HCT116 (cell line): ENCODE measurements around the gene NCF2. TPM values are rescaled to one million over a fixed set of nuclear protein-coding genes. Genes with fewer than 3 reads are reported as not detected.

Source experiments
- ATAC-seq: fragments of 200-7000 bp; cut with Tn5 transposase; 2 replicates; pipeline ENCODE4 v1.9.1; 2020; ENCODE audit warnings: mild to moderate bottlenecking, moderate library complexity
- BruUV-seq: library from RNA; stranded (reverse); fragments of 400-500 nt; replicated peaks from 2 replicates; lab custom pipeline; 2021; lab: Mats Ljungman, UMichigan
- CTCF ChIA-PET: fragments of 300-600 bp; sonication (Branson Sonifier 250); formaldehyde crosslinking; loops from one replicate; lab custom pipeline; 2021; ENCODE audit warnings: antibody characterized with exemption; lab: Charles Lee
- POLR2A ChIA-PET: fragments of 300-600, 350-600 bp; sonication (Branson Sonifier 250); formaldehyde crosslinking; loops from one replicate; lab custom pipeline; 2021; ENCODE audit warnings: antibody characterized with exemption; lab: Charles Lee
- RAD21 ChIA-PET, 2 experiments: fragments of 300-600 bp; sonication (Branson Sonifier 250); formaldehyde crosslinking; loops; one replicate each; lab custom pipeline; 2023; ENCODE audit warnings: low total read pairs in 2 of 2; ENCODE audit not compliant: uncharacterized antibody in 2 of 2, unreplicated experiment in 2 of 2, low non-redundant PET in 1 of 2; lab: Charles Lee
- DNase-seq: peaks from one replicate; pipeline ENCODE4 v3.0.0-alpha.2; 2010; ENCODE audit warnings: low read depth, low spot score
- H2AFZ ChIP-seq: fragments of 200-600 bp; shearing (Covaris generic), sonication (generic); 2 replicates; pipeline ENCODE4 v1.6.1; 2017; ENCODE audit warnings: low read depth, mixed run types, mixed read lengths, antibody characterized with exemption, low read length; ENCODE audit not compliant: poor library complexity, severe bottlenecking
- H3K27ac ChIP-seq: 2 replicates; pipeline ENCODE4 v1.5.1; 2012; ENCODE audit warnings: low read depth, low read length
- H3K27me3 ChIP-seq: fragments of 200-600 bp; sonication (generic); 2 replicates; pipeline ENCODE4 v1.6.1; 2016; ENCODE audit warnings: mixed run types, low read length, mixed read lengths; ENCODE audit not compliant: insufficient read depth
- H3K36me3 ChIP-seq, 2 experiments: fragments of 200-500 bp in 1 of 2; fragments of 200-600 bp in 1 of 2; sonication (Bioruptor generic) in 1 of 2; sonication (generic) in 1 of 2; 2 replicates each; pipeline versions ENCODE4 v1.5.1 to v1.6.1; 2014 to 2016; ENCODE audit warnings: low read length in 2 of 2, inconsistent platforms in 1 of 2, mixed read lengths in 1 of 2, mixed run types in 1 of 2; ENCODE audit not compliant: insufficient read depth in 2 of 2, control insufficient read depth in 1 of 2
- H3K4me1 ChIP-seq, 2 experiments: fragments of 200-600 bp in 1 of 2; sonication (generic) in 1 of 2; 2 replicates each; pipeline versions ENCODE4 v1.5.1 to v1.6.1; 2012 to 2017; ENCODE audit warnings: low read length in 2 of 2, inconsistent platforms in 1 of 2, mild to moderate bottlenecking in 1 of 2, mixed read lengths in 1 of 2, mixed run types in 1 of 2, moderate library complexity in 1 of 2; ENCODE audit not compliant: insufficient read depth in 2 of 2, control insufficient read depth in 1 of 2
- H3K4me2 ChIP-seq: fragments of 200-600 bp; sonication (generic); 2 replicates; pipeline ENCODE4 v1.6.1; 2017; ENCODE audit warnings: mixed run types, low read length, mixed read lengths
- H3K4me3 ChIP-seq, 2 experiments: fragments of 200-600 bp in 1 of 2; sonication (generic) in 1 of 2; replicated peaks in 1 of 2; 2 replicates each; pipeline ENCODE4 v1.5.1; 2011 to 2016; ENCODE audit warnings: low read length in 2 of 2, control low read depth in 1 of 2, low read depth in 1 of 2, mild to moderate bottlenecking in 1 of 2, mixed read lengths in 1 of 2, mixed run types in 1 of 2
- H3K79me2 ChIP-seq: fragments of 200-600 bp; sonication (generic); 2 replicates; pipeline ENCODE4 v1.6.1; 2017; ENCODE audit warnings: mild to moderate bottlenecking, mixed run types, low read length, moderate library complexity, mixed read lengths; ENCODE audit not compliant: insufficient read depth
- H3K9ac ChIP-seq: fragments of 200-600 bp; sonication (generic); 2 replicates; pipeline ENCODE4 v1.6.1; 2016; ENCODE audit warnings: low read length, mixed read lengths
- H3K9me2 ChIP-seq: fragments of 200-600 bp; sonication (generic), shearing (Covaris generic); 2 replicates; pipeline ENCODE4 v1.6.1; 2017; ENCODE audit warnings: mixed run types, mild to moderate bottlenecking, moderate library complexity; ENCODE audit not compliant: insufficient read depth
- H3K9me3 ChIP-seq, 2 experiments: fragments of 200-500 bp in 1 of 2; fragments of 200-600 bp in 1 of 2; sonication (Bioruptor generic) in 1 of 2; sonication (generic) in 1 of 2; 2 replicates each; pipeline ENCODE4 v1.6.1; 2014 to 2017; ENCODE audit warnings: low read length in 2 of 2, mixed read lengths in 2 of 2, inconsistent platforms in 1 of 2, low read depth in 1 of 2, mild to moderate bottlenecking in 1 of 2, mixed run types in 1 of 2, moderate library complexity in 1 of 2; ENCODE audit not compliant: control insufficient read depth in 1 of 2, insufficient read depth in 1 of 2
- H4K20me1 ChIP-seq: fragments of 200-600 bp; sonication (generic), shearing (Covaris generic); 2 replicates; pipeline ENCODE4 v1.6.1; 2017; ENCODE audit warnings: mixed run types, mild to moderate bottlenecking, moderate library complexity; ENCODE audit not compliant: insufficient read depth
- ATF3 ChIP-seq: IDR thresholded peaks from 2 replicates; pipeline ENCODE4 v1.6.1; 2012
- CBX3 ChIP-seq: IDR thresholded peaks from 2 replicates; pipeline ENCODE4 v1.6.1; 2012; ENCODE audit warnings: low read depth
- CTCF ChIP-seq, 3 experiments: fragments of 200-600 bp in 1 of 3; sonication (generic) in 1 of 3; IDR thresholded peaks in 2 of 3; conservative IDR thresholded peaks in 1 of 3; 2 replicates each; pipeline ENCODE4 v1.5.1; 2012 to 2017; ENCODE audit warnings: low read depth in 2 of 3, low read length in 2 of 3, antibody characterized with exemption in 1 of 3, borderline replicate concordance in 1 of 3, control low read depth in 1 of 3, mild to moderate bottlenecking in 1 of 3, mixed read lengths in 1 of 3, mixed run types in 1 of 3, moderate library complexity in 1 of 3; ENCODE audit not compliant: insufficient read depth in 1 of 3
- EGR1 ChIP-seq: IDR thresholded peaks from 2 replicates; pipeline ENCODE4 v1.6.1; 2012; ENCODE audit warnings: low read depth
- ELF1 ChIP-seq: IDR thresholded peaks from 2 replicates; pipeline ENCODE4 v1.6.1; 2012; ENCODE audit warnings: low read depth, borderline replicate concordance
- EZH2 ChIP-seq: fragments of 200-600 bp; sonication (generic); IDR thresholded peaks from 2 replicates; pipeline ENCODE4 v1.6.1; 2017; ENCODE audit warnings: antibody characterized with exemption, mixed run types
- EZH2phosphoT487 ChIP-seq: fragments of 200-600 bp; IDR thresholded peaks from 2 replicates; pipeline ENCODE4 v1.6.1; 2018; ENCODE audit warnings: antibody characterized with exemption, borderline replicate concordance
- FOSL1 ChIP-seq: IDR thresholded peaks from 2 replicates; pipeline ENCODE4 v1.6.1; 2012; ENCODE audit warnings: low read depth
- MAX ChIP-seq: IDR thresholded peaks from 2 replicates; pipeline ENCODE4 v1.6.1; 2012
- POLR2AphosphoS5 ChIP-seq: IDR thresholded peaks from 2 replicates; pipeline ENCODE4 v1.6.1; 2011; ENCODE audit warnings: mild to moderate bottlenecking, low read depth, low read length, moderate library complexity
- RAD21 ChIP-seq: IDR thresholded peaks from 2 replicates; pipeline ENCODE4 v1.6.1; 2012; ENCODE audit warnings: low read depth, mild to moderate bottlenecking
- REST ChIP-seq: IDR thresholded peaks from 2 replicates; pipeline ENCODE4 v1.6.1; 2012; ENCODE audit warnings: low read depth
- SIN3A ChIP-seq: IDR thresholded peaks from 2 replicates; pipeline ENCODE4 v1.6.1; 2012; ENCODE audit warnings: low read depth
- SP1 ChIP-seq: IDR thresholded peaks from 2 replicates; pipeline ENCODE4 v1.6.1; 2012; ENCODE audit warnings: low read depth
- SRF ChIP-seq: IDR thresholded peaks from 2 replicates; pipeline ENCODE4 v1.6.1; 2012; ENCODE audit warnings: low read depth
- YY1 ChIP-seq: IDR thresholded peaks from 2 replicates; pipeline ENCODE4 v1.6.1; 2011; ENCODE audit warnings: low read length, low read depth, moderate library complexity, mild to moderate bottlenecking; ENCODE audit not compliant: insufficient replicate concordance; ENCODE audit errors: extremely low read depth
- ZBTB33 ChIP-seq: IDR thresholded peaks from 2 replicates; pipeline ENCODE4 v1.6.1; 2011; ENCODE audit warnings: mild to moderate bottlenecking, low read length, moderate library complexity; ENCODE audit not compliant: insufficient replicate concordance; ENCODE audit errors: extremely low read depth
- ZFX ChIP-seq: fragments of 450-650 bp; IDR thresholded peaks from 2 replicates; pipeline ENCODE4 v1.6.1; 2017
- ZNF274 ChIP-seq: fragments of 200-500 bp; sonication (Bioruptor generic); IDR thresholded peaks from 2 replicates; pipeline ENCODE4 v1.6.1; 2014; ENCODE audit warnings: mild to moderate bottlenecking, low read depth, low read length, inconsistent platforms
- intact Hi-C: fragments of 100-400 bp; cut with micrococcal nuclease; formaldehyde crosslinking; loops from 2 replicates; pipeline ENCODE4 v1.10.0; 2022
- total RNA-seq: library from RNA; stranded (reverse); gene quantifications from one replicate; pipeline ENCODE4 v1.2.1, GENCODE V29; 2021; ENCODE audit not compliant: unreplicated experiment

NCF2 gene
- total RNA-seq, 1 experiment from 2014 or later = 0.25 TPM

- no peaks in the 10 kb centered on the region for H3K27me3 ChIP-seq
- H2AFZ ChIP-seq = no peak overlapping the region
- CTCF ChIA-PET = no interaction called here
- intact Hi-C loops = loop anchor here (5.0 kb wide), 2 partner anchors 167 to 278 kb away; partner anchors contain the start of gene SMG7
- H3K4me3 ChIP-seq = no peak overlapping the region
- POLR2A ChIA-PET = interaction anchor here (0.6 kb wide), 1 partner anchor 672 kb away, joined by 3 read pairs; no protein-coding TSS in a partner anchor
- H3K4me1 ChIP-seq = peaks cover 6 to 15% of the 10 kb centered on the region in 2 experiments; a peak in 3 of 4 replicates
- no peak for DNase-seq
- no peaks in the 10 kb centered on the region for H3K36me3 ChIP-seq
- no peak overlapping the region for H3K9ac ChIP-seq
- no peaks in the 10 kb centered on the region for H3K9me2 ChIP-seq
- no peak for ATAC-seq
- H3K9me3 ChIP-seq = no peaks in the 10 kb centered on the region
- H4K20me1 ChIP-seq = no peaks in the 10 kb centered on the region
- no peak overlapping the region for H3K4me2 ChIP-seq
- H3K79me2 ChIP-seq = peaks cover 13% of the 10 kb centered on the region
- H3K27ac ChIP-seq = no peak overlapping the region
- RAD21 ChIA-PET = no interaction called here
- no TSS peak for BruUV-seq
- TF ChIP-seq EZH2 (no peak), REST (no peak), ZBTB33 (no peak), MAX (no peak), ELF1 (no peak), ATF3 (no peak), EGR1 (no peak), FOSL1 (no peak), CBX3 (no peak), SIN3A (no peak), SP1 (no peak), YY1 (no peak), SRF (no peak), POLR2AphosphoS5 (no peak), ZNF274 (no peak), ZFX (no peak), EZH2phosphoT487 (no peak), RAD21 (no peak), CTCF (IDR thresholded peaks at IDR 0.05 in 2 of 3, conservative IDR thresholded peaks at IDR 0.05 in 1 of 3; ENCODE audit: borderline replicate concordance in 1 of 3, insufficient read depth in 1 of 3, low read depth in 2 of 3, low read length in 2 of 3) (no peak)
- TF ChIP-seq, all 23 proteins: peak for 0
These were observed 48.6 kb upstream of the NCF2 start for GRCh38 chr1:183638649-183639387.
